Measurements from ENCODE around the gene PRDM11.

- TF ChIP-seq CTCF (conservative IDR thresholded peaks at IDR 0.05) (no peak), EZH2 (IDR thresholded peaks at IDR 0.05; ENCODE audit: low read depth) (no peak)
Observed at GRCh38 chr11:45252877-45253276, 106.4 kb downstream of the PRDM11 start.

All from PC-9 (cell line).